ENCODE data around the gene PPIA.

GRCh38 chr7:44760034-44760580 lies 36.4 kb upstream of the PPIA start:
- TF ChIP-seq POLR2AphosphoS5 (IDR thresholded peaks at IDR 0.05) (no peak), CTCF (IDR thresholded peaks at IDR 0.05) (no peak)

Data from breast epithelium (tissue), 3 donors.